Stimulated activated CD4-positive, alpha-beta T cell treated with anti-CD3 and anti-CD28 coated beads, Interleukin-12 subunit alpha, Interleukin-12 subunit beta, amount 100 ng/mL, for 48 hours (primary cell): Measurements from ENCODE around the gene KRT32.
"Not testable (repeated sequence)": the region's sequence is repeated elsewhere in the genome, so short reads cannot be mapped to it uniquely, and the experiment has no call there.

Experiments used
- DNase-seq, 3 donors: peaks; one replicate each; pipeline ENCODE4 v3.0.0-alpha.2; 2020; ENCODE audit warnings: low read depth in 2 of 3, low spot score in 1 of 3

Gene KRT32

DNA sequence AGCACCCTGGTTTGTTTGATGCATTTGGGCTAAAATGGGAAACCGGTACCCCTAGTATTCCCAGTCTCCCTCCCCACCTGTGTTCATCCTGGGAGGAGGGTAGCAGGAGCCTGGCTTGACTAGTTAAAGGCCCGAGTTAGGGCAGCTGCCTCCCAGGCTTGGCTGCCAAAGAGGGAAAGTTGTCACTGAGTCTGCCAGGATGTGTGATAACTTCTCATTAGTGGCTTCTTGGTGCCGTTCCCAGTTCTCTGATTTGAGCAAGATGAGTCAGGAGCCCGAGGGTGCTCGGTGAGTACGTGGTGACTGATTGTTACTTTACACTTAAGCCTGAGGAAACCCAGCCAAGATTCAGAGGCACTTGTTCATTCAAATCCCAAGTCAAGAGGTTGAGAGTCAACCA is 2.5 kb downstream of the KRT32 start:
- DNase-seq = no peak

DNA sequence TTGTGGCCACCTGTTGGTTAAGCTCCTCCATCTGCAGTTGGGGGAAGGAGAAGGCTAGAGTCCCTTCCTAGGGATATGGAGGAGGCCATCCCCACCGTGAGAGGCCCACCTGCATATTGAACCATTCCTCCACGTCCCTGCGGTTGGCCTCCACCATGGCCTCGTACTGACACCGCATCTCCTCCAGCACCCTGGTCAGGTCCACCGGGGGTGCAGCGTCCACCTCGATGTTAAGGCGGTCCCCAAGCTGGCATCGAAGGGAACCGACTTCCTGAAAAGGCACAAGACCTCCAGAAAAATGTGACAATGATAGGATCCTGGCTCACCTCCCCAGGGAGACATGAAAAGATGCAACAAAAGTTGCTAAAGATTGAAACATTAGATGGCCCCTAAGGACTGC is 3.0 kb downstream of the KRT32 start:
- no peak for DNase-seq

DNA sequence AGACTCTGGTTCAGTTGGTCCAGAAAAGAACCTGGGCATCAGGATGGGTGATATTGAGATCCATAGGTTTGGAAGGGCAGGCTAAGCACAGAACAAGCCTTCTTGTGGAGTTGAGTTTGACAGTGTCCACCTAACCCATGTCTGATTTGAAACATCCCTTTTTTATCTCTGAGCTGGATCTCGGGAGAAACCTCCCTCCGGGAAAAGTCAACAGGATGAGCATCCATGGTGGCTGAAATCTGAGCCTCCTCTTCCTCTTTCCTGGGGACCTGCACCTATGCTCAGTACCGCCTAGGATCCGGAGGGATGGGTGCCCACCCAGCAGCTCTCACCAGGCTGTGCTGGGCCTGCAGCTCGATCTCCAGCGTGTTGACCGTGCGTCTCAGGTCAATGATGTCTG is 3.4 kb downstream of the KRT32 start:
- no peak for DNase-seq

DNA sequence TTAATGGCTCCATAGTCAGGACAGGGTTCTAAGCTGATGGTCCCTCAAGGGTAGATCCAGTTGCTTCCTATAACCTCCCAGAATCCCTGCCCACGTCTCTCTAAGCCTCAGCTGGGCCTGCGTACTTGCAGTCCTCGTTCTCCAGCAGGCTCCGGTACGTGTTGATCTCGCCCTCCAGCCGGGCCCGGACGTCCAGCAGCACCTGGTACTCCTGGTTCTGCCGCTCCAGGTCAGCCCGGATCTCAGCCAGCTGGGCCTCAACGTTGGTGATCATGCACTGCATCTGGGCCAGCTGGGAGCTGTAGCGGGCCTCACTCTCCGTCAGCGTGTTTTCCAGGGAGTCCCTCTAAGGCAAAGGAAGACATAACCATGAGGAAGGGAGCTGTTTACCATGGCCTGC is 4.5 kb downstream of the KRT32 start:
- no peak for DNase-seq

DNA sequence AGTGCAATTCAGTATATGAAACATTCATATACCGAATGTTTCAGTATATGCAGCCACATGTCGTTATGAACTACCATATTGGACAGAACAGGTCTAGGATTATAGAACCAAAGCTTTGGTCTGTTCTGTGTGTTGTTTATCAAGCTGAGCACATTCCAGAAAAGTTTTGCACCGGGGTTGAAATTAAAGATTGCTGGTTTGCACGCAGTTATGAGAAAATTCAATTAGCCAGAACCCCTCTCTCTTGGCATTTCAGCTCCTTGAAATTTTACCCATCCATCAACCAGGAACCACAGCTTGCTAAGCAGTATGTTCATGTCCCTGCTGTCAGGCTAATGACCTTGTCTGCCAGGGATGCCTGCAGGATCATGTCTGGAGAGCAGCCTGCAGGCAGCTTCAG is 9.5 kb downstream of the KRT32 start:
- DNase-seq = no peak

DNA sequence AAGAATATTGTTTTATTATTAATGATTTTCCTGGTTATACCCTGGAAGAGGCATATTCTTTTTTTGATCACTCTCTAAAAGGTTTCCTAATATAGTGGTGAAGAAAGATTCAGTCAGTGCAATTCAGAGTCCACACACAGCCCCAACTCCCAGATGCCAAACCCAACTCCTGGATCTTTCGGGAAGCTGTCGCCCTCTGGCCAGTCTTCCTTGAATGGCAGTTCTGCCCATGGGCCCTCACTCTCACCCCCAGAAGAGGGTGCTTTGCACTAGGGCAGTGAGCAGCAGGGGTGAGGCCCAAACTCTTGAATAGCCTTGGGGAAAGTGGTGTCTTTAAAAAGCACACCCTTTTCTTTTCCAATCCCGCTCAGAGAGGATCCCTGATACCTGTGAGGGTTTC is 11.0 kb downstream of the KRT32 start:
- no peak for DNase-seq

DNA sequence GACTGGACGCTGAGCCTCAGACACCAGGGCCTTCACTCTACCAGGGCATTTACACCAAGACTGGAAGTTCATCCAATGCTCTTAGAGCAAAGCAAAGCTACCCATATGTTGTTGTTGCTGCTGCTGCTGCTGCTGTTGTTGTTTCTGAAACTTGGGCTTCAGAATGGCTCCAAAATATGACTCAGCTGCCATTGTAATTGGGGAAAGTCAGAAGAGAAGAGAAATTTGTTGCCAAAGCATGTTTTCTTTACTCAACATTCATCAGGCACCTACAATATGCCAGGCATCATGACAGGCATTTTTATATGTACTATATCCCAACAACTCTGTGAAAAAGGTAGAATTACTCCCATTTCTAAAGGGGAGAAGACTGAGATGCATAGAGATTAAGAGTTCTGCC is 11.9 kb downstream of the KRT32 start:
- DNase-seq = no peak

DNA sequence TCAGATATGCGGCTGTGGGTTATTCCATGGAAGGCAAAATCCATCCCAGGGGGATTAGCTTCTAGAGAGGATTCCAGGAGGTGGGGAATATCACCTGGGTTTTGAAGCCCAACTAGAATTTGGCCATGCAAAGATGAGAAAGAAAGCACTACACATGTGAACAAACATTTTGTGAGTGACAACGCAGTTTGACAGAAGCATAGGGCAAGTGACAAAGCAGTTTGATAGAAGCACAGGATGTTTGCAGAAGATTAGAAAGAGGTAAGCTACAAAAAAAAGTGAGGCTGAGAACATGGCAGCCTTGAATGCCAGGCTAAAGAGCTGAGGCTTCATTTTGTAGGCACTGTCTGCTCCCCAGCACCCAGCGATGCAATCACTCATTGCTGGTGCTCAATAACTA is 14.1 kb downstream of the KRT32 start:
- DNase-seq = no peak

DNA sequence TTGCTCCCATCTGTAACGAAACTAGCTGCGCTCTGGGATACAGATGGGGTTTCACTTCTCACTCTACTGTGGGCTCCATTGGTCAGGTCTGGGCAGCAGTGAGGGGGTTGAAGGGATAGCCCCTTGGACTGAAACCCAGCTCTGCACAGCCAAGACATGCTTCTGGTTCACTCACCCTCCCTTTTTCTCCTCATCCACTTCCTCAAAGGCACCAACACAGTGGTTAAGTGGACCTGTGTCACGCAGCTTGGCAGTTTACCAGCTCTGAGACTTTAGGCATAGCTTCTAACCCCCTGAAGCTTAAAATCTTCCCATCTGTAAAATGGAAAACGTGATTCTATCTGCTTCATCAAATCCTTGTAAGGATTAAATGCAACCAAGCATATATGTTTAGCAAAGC is 14.9 kb downstream of the KRT32 start:
- DNase-seq = no peak

DNA sequence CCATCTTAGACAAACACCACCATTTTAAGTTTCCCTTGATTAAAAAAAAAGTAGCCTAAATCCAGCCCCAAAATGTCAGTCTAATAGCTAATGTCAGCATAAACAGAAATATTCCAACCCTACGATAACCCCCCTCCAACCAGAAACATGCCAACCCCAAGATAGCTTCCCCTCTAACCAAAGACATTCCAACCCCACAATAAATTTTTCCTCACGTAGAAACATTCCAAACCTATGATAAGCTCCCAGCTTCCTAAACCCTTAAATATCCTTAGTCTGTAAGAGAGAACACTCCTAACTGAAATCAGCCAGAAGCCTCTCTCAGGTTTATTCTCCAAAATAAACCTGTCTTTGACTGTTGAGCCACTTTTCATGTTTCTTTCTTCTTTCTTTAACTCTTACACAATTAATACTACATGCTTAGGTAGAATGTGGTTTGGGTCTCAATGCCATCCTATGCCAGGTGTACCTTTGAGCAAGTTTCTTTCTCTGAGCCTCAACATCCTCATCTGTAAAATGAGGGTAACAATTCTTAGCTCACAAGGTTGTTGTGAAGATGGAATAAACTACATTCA is 15.9 kb downstream of the KRT32 start:
- DNase-seq = no peak

DNA sequence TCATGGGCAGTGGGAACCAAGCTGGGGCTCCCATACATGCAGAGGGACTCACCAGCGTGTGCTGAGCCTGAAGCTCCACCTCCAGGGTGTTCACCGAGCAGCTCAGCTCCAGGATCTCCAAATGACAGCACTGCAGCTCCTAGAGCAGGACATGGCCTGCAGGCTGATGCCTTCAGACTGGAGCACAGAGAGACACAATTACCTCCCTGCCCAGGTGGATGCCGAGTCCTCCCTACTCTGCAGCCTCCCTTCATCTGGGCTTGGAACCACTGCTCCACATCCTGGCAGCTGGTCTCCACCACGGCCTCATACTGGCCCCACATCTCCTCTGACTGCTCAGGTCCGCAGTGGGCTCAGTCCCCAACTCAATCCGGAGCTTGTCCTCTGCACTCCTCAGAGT is 18.2 kb downstream of the KRT32 start:
- DNase-seq = no peak

DNA sequence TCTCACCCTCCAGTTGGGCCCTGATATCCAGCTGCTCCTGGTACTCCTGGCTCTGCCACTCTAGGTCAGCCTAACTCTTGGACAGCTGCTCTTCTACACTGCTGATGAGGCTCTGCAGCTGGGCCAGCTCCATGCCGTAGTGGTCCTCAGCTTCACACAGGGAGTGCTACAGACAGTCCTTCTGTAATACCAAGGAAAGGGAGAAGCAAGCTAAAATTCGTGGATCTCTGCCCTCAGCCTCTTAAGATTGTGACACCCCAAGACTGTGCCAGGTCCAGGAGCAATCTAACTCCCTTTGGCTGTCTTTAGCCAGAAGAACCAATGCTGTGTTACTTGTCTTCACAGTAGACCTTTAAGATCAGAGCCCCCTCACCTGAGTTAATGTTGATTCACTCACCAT is 18.7 kb downstream of the KRT32 start:
- DNase-seq = no peak

DNA sequence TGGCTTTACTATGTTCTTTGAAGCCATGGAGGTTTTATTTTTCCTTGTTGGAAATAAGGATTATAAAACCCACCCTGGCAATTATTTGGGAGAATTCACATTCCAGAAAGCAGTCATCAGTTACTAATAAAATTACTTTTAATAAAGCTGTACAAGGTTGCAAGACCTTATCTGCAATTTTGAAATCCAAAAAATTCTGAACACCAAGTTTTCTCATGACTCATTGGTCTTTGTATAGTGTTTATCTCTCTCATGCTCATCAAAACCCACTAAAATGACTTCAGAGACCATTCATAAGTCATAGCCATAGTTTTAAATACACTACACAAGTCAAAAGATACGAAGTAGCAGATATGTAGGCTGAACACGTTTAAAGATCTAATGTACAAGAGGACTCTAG is 20.4 kb downstream of the KRT32 start:
- DNase-seq = no peak

DNA sequence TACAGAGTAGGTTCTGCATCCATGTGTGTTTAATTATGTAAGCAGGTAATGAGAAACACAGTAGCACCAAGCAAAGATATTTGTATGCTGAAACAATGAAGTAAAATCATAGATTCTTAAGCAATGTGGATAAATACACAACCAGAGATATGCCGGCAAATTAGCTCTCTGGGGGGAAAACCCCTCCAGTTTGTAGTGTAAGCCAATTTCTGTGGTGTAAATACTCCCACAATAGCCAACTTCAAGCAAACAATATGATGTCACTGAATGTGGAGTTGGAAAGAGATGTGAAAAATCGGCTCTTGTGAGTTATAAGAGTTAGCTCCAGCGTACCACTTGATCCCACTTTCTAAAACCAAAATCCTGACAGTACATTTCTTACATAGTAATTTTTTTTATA is 22.5 kb downstream of the KRT32 start:
- no peak for DNase-seq

DNA sequence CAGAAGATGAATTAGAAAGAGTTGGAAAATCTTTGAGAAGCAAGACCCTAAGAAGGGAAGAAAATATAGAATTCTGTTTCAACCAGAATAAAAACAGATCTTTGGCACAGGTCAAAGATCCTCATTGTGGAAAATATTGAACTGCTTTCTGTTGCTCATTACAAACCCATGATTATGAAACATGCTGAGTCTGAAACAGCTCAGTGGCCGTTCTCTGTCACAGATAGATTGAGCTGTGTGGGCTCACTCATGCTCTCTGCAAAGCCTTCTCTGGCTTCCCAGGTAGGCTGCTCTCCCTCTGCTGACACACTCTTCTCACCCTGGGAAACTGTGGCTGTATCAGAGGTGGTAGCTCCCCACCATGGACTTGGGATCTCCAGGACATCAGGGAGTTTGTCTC is 23.0 kb downstream of the KRT32 start:
- no peak for DNase-seq

DNA sequence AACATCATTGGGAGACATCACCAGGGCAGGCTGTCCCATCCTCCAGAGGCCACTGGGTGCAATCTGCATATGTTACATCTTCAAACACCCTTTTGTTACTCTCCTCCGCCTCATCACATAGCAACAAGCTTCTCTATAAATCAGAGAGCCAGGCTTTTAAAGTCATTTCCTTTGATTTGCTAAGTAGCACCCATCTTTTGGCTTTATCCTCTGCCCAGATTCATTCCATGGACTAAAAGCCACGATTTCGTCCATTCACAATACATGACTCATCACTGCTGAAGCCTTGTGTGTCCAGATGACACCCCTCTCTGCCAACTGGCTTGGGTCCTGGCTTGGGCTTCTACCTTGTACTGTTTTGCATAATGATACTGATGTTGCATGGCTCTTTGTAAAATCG is 24.4 kb downstream of the KRT32 start:
- no peak for DNase-seq

DNA sequence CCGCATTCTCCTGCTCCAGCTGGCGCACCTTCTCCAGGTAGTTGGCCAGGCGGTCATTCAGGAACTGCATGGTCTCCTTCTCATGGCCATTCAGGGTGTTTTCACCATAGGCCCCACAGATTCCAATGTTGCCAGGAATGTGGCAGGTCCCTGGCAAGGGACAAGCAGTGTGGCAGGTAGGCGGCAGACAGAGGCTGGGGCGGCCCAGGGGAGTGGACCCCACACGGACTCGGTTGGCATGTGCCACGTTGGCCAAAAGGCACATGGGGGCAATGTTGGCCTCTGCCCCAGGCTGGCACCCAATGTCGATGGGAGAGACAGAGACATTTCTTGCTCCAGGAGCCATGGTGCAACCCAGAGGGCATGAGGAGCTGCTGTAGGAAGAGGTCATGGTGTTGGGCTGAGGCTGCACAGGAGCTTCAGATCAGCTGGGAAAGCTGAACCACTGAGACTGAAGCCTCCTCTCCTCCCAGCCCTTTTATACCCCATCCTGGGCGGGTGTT is 26.6 kb downstream of the KRT32 start, which contains the start of gene KRT38:
Gene KRT38, minus strand, starts transcription at position 453 of the 503 bp plus-strand sequence. Its CDS starts 62 bp downstream, at position 391.
- DNase-seq = no peak

DNA sequence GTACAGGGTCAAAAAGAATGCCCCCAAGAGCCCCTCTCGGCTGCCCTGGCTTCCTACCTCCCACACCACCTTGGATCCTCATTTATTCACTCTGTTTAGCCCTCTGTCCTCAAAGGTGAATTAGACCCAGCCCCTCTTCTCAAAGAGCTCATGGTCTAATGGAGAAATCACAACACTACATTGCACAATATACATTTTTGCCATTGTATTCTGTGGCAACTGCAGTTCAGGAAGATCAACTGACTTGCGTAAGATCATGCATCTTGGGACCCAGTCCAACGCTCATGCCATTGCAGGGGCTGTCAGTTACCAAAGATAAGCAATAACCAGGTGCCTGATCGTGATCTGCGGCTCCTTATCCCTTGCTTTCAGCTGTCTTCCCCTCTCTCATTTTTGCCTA is 27.8 kb downstream of the KRT32 start:
- DNase-seq = no peak

DNA sequence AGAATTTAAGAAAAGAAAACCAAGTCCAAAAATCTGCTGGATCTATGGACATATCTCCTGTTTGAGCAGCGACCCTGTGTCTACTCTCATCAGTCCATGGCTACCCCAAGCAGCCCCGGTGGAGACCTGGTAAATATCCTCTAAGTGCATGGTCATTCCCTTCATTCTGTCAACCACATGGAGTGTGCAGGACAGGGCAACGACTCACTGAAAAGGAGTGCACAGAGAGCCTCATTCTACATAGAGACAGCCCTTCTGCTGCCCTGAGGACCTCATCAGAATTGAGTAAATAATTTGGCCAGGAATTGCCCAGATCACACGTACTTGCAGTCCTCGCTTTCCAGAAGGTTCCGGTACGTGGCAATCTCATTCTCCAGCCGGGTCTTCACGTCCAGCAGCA is 29.4 kb downstream of the KRT32 start:
- DNase-seq = no peak

DNA sequence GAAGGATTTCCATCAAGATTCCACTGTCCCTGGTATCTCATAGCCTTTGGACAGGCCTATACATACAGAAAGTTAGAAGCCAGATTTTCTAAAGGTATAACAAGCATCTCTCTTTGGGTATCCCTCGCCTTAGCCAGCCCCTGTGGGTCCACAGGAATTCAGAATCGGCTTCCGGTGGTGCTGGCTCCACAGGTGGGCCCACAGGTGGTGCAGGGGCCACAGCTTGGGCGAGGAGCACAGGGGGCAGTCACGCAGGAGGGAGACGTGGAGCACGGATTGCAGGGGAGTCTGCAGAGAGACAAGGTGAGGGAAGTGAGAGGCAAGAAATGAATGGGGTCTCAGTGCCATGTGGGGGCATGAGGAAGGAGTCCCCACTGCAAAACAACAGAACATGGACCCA is 29.9 kb downstream of the KRT32 start:
- no peak for DNase-seq

DNA sequence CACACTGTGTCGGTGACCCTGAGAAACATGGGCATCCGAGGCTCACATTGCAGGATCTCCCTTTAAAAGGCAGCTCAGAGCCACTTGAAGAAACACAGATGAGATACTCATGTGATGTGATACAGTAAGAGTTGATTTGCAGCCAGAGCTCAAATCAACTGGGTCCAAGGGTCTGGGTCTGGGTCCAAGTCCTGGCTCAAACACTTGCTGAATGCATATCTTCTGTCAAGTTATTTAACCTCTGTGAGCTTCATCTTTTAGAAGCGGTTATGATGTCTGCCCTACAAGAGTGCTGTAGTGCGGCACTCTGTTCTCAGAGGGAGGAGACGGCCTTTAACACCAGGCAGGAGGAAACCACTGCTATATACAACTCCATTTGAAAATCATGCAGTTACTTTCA is 32.8 kb downstream of the KRT32 start:
- no peak for DNase-seq

DNA sequence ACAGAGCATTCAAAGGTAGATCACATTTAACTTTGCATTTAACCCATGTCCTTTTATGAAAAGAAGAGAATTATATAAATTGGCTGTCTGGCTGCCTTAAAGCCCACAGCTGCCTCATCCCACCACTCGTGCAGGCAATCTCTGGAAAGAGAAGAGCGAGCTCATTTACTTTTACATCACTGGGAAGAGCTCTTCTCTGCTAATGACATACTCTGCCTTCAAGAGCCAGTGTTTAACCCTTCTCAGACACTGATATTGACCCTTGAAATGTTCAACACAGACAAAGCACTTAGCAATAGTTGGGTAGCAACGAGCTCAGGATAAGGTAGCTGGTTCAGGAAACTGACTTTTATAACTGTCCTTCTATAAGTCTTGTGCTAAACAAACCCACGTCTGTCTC is 33.2 kb downstream of the KRT32 start:
- no peak for DNase-seq

DNA sequence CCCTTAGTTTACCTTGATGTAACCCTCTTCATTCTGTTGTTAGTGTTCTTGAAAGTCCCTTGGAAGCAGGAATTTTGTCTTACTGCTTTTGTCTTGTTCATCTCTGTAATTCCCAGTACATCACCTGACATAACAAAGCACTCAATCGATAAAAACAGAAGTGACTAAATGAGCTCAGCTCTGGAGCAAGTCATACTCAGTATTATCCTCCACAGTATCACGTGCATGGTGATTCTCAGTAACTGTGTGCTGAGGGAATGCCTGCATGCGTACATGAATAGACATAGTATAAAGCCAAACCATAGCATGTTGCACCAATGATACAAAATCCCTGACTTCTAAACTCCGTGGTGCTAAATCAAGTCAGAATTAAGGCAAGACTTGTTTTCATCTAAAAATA is 33.6 kb downstream of the KRT32 start:
- DNase-seq = no peak

DNA sequence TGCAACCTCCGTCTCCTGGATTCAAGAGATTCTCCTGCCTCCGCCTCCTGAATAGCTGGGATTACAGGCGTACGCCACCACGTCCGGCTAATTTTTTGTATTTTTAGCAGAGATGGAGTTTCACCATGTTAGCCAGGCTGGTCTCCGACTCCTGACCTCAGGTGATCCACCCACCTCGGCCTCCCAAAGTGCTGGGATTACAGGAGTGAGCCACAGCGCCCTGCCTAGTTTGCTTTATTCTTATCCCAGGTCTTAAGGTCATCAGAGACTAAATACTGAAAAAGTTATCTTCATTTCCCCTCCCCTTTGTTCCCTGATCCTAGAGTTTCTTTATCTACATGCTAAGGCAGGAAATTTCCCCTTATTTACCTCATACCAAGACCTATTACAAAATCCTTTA is 36.8 kb downstream of the KRT32 start:
- DNase-seq = not testable (repeated sequence)
